ENCODE data around the gene PRKD1. TPM values are rescaled to one million over a fixed set of nuclear protein-coding genes. Genes with fewer than 3 reads are reported as not detected.

PRKD1 gene
- total RNA-seq, 1 experiment from 2014 or later, result 2.7 TPM

GRCh38 chr14:29847056-29847380 lies 80.6 kb downstream of the PRKD1 start:
- Mint-ChIP-seq H3K27me3 (ENCODE audit: low read depth) (no peaks in the 10 kb centered on the region), H3K4me1 (no peaks in the 10 kb centered on the region), H3K4me3 (no peak overlapping the region), H3K27ac (no peak overlapping the region), H3K36me3 (ENCODE audit: insufficient read depth in 1 of 3, low read depth in 3 of 3) (peaks cover 1 to 11% (median 4%) of the 10 kb centered on the region in 3 experiments; a peak in 6 of 7 replicates), H3K9me3 (peaks cover 14 to 17% of the 10 kb centered on the region in 2 experiments)
- Histone ChIP-seq H4K5ac (ENCODE audit: insufficient read length, low read depth, low read length) (no peak overlapping the region), H3K4me2 (ENCODE audit: insufficient read depth, insufficient read length, low read length) (no peak overlapping the region), H3K23ac (ENCODE audit: insufficient read length, low read depth, low read length) (no peak overlapping the region), H3K56ac (ENCODE audit: insufficient read length, low read depth, low read length) (no peak overlapping the region), H2BK15ac (ENCODE audit: low read depth, low read length) (no peak overlapping the region), H3K79me1 (ENCODE audit: insufficient read depth, low read depth, low read length, poor library complexity, severe bottlenecking) (no peaks in the 10 kb centered on the region), H3K9ac (ENCODE audit: extremely low read depth, insufficient read length, low read length) (no peak overlapping the region), H3K4ac (ENCODE audit: low read depth, low read length) (no peak overlapping the region), H4K91ac (ENCODE audit: insufficient read length, low read depth, low read length) (no peak overlapping the region), H3K79me2 (ENCODE audit: insufficient read depth, low read length) (no peaks in the 10 kb centered on the region), H2BK20ac (ENCODE audit: low read depth, low read length, poor library complexity, severe bottlenecking) (no peak overlapping the region), H3T11ph (ENCODE audit: low read length) (no peak overlapping the region), H4K8ac (replicated peaks; ENCODE audit: insufficient read length, low read depth, low read length) (no peak overlapping the region), H3K9me3 (ENCODE audit: control insufficient read depth, low read depth, low read length) (peaks cover 4% of the 10 kb centered on the region), H2BK120ac (ENCODE audit: low read depth, low read length, poor library complexity, severe bottlenecking) (no peak overlapping the region), H3K23me2 (ENCODE audit: insufficient read length, low read depth, low read length, poor library complexity, severe bottlenecking) (no peaks in the 10 kb centered on the region), H3K27ac (ENCODE audit: insufficient read length, low read depth, low read length) (no peak overlapping the region), H2BK12ac (ENCODE audit: insufficient read length, low read depth, low read length) (no peak overlapping the region), H3K14ac (ENCODE audit: insufficient read depth, low read length) (no peak overlapping the region), H3K27me3 (ENCODE audit: insufficient read depth, low read length) (no peaks in the 10 kb centered on the region), H2AK5ac (ENCODE audit: insufficient read length, low read length) (no peak overlapping the region), H2BK5ac (ENCODE audit: insufficient read length, low read length) (no peak overlapping the region), H3K18ac (ENCODE audit: insufficient read length, low read depth, low read length) (no peak overlapping the region), H4K20me1 (ENCODE audit: control insufficient read depth, insufficient read depth, insufficient read length) (no peaks in the 10 kb centered on the region), H2AFZ (ENCODE audit: low read length) (no peak overlapping the region), H3K4me1 (ENCODE audit: insufficient read depth, low read length) (no peaks in the 10 kb centered on the region)
- DNase-seq, result no peak
- TF ChIP-seq CTCF (conservative IDR thresholded peaks at IDR 0.05), result no peak
